Measurements from ENCODE around the gene DPM3.

- TF ChIP-seq POLR2AphosphoS5 (IDR thresholded peaks at IDR 0.05; ENCODE audit: insufficient read depth, low read depth, low read length) (no peak), CTCF (IDR thresholded peaks at IDR 0.05; ENCODE audit: extremely low read depth in 1 of 2, insufficient read depth in 1 of 2, low read depth in 1 of 2, low read length in 2 of 2) (no peak), POLR2A (IDR thresholded peaks at IDR 0.05; ENCODE audit: low read depth, low read length) (no peak), EZH2 (IDR thresholded peaks at IDR 0.05; ENCODE audit: borderline replicate concordance, low read depth, low read length, severe bottlenecking) (no peak), JUN (IDR thresholded peaks at IDR 0.05; ENCODE audit: borderline replicate concordance, insufficient read depth, insufficient read length, low read depth) (no peak)
Measured at GRCh38 chr1:155141749-155142148, 1.4 kb upstream of the DPM3 start.

Measured in endothelial cell of umbilical vein (primary cell).